Measurements from ENCODE around the gene TNIP3.

GRCh38 chr4:121129606-121130325 lies 34.4 kb downstream of the TNIP3 start:
- TF ChIP-seq CTCF (IDR thresholded peaks at IDR 0.05), result no peak
- no peak for TF ChIP-seq POLR2A (IDR thresholded peaks at IDR 0.05)
